NK-92 treated with Interleukin-12 subunit alpha and Interleukin-12 subunit beta, amount 100 ng/mL, for 24 hours (cell line): Measurements from ENCODE around the gene ERCC5.

ENCODE experiments used
- DNase-seq: peaks from one replicate; lab custom pipeline; 2025; lab: John Stamatoyannopoulos, UW

The ERCC5 gene

GRCh38 chr13:102892503-102892902 lies 46.7 kb downstream of the ERCC5 start:
- DNase-seq = no peak

- DNase-seq = no peak
Observed at GRCh38 chr13:102897371-102898138, 51.7 kb downstream of the ERCC5 start.

GRCh38 chr13:102900193-102900608 lies 54.4 kb downstream of the ERCC5 start:
- DNase-seq = no peak

- DNase-seq = no peak
Observed at GRCh38 chr13:102901056-102901455, 55.2 kb downstream of the ERCC5 start.

- DNase-seq = no peak
Observed at GRCh38 chr13:102901615-102902305, 55.9 kb downstream of the ERCC5 start.

- DNase-seq = no peak
Observed at GRCh38 chr13:102902789-102903347, 57.0 kb downstream of the ERCC5 start.

GRCh38 chr13:102903659-102904407 lies 58.0 kb downstream of the ERCC5 start:
- no peak for DNase-seq

GRCh38 chr13:102904408-102904862 lies 58.6 kb downstream of the ERCC5 start:
- no peak for DNase-seq

GRCh38 chr13:102905905-102906771 lies 60.3 kb downstream of the ERCC5 start:
- DNase-seq = no peak

- DNase-seq = no peak
Observed at GRCh38 chr13:102907016-102907756, 61.4 kb downstream of the ERCC5 start.

- DNase-seq = no peak
Observed at GRCh38 chr13:102907886-102908515, 62.2 kb downstream of the ERCC5 start.

- DNase-seq = no peak
Observed at GRCh38 chr13:102909971-102910370, 64.1 kb downstream of the ERCC5 start.

- no peak for DNase-seq
Observed at GRCh38 chr13:102911336-102911735, 65.5 kb downstream of the ERCC5 start.

- no peak for DNase-seq
Observed at GRCh38 chr13:102912599-102912998, 66.8 kb downstream of the ERCC5 start.

- DNase-seq = no peak
Observed at GRCh38 chr13:102913914-102914313, 68.1 kb downstream of the ERCC5 start.

- no peak for DNase-seq
Observed at GRCh38 chr13:102914339-102914930, 68.6 kb downstream of the ERCC5 start.

GRCh38 chr13:102915393-102915930 lies 69.6 kb downstream of the ERCC5 start:
- no peak for DNase-seq

- DNase-seq = no peak
Observed at GRCh38 chr13:102917019-102917418, 71.2 kb downstream of the ERCC5 start.

- no peak for DNase-seq
Observed at GRCh38 chr13:102922184-102922583, 76.4 kb downstream of the ERCC5 start.
